ENCODE measurements around the gene SERTAD1.
A peak's percentile ranks its signal among the peaks of the same experiment; 100 is the strongest.
"Not testable (repeated sequence)": the region's sequence is repeated elsewhere in the genome, so short reads cannot be mapped to it uniquely, and the experiment has no call there.

The SERTAD1 gene

GRCh38 chr19:40421993-40422747, 3.6 kb downstream of the SERTAD1 start:
- no peak for DNase-seq (ENCODE audit: low read depth in 2 of 2)

DNA sequence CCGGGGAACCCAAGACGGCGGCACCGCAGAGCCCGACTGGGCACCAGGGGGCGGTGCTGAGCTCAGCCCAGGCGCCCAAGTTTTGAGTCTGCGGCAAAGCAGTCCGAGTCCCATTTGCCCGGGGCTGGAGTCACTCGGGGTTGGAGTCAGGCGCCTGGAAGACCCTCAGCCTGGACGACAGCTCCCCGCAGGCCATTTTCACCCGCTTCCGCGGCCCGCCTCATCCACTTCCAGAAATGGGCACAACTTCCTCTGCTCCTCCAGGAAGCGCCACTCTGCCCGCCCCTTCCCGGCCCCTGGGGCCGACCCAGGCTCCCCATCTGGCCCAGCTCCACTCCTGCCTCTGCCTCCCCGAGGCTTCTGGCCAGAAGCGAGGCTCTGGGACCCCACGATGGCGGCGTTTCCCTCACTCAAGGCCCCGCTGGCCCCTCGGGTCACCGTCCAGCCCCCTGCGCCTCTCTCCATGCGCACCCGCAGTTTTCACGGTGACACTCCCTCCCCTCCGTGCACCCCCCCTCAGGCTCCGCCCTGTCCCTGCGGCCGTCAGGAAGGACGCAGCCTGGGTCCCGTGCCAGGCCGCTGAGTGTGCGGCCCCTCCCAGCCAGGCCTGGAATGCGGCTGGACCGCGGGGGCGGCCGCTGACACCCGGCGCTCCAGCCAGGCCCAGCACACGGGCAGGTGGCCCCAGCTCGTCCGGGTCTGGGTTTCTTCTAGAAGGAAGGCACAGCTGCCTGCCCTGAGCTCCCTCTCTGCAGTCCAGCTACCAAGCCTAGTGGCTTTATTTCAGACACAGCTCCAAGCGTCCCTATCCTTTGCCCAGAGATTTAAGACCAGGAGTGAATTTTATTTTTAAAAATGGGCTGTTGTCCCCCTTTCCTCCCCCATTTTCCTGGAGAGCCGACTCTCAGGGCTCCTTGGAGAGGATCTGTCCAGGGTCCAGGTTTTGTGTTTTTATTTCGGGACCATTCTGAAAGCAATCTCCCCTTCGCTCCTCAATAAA, 4.7 kb downstream of the SERTAD1 start:
- DNase-seq (ENCODE audit: low read depth in 2 of 2), result peak in 1 of 2 donors; percentile 52

DNA sequence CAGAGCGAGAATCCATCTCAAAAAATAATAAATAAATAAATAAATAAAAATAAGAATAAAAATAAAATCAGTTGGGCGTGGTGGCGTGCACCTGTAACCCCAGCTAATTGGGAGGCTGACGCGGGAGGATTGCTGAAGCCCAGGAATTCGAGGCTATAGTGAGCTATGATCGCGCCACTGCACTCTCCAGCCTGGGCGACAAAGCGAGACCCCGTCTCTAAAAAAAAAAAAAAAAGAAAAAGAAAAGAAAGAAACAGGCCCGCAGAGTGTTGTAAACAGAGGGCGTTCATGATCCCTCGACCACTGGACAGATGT, 5.4 kb downstream of the SERTAD1 start:
- DNase-seq (ENCODE audit: low read depth in 2 of 2), result no peak

- DNase-seq (ENCODE audit: low read depth in 2 of 2), result no peak
Observed at GRCh38 chr19:40419780-40420179, 6.0 kb downstream of the SERTAD1 start.

DNA sequence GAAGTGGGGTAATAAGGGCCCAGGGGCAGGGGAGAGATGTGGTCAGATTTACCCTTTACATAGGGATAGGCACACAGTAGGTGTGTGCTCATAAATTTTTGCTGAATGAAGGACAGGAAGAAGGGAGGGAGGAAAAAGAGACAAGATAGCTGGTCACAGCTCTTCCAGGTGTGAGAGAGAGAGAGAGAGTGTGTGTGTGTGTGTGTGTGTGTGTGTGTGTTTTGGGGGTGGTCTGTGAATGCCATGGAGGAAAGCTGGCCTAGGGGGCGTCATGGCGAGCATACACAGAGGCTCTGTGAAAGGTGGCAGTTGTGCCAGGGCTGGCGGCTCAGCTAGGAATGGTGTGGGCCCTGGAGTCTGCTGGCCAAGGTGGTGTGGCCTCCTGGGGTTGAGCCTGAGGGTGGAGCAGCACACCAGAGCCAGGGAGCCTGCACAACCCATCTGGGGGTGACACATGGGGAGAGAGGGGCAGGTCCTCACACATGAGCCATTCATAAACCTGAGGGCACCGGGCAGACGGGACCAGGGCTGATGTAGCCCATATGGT, 6.7 kb downstream of the SERTAD1 start:
- no peak for DNase-seq (ENCODE audit: low read depth in 2 of 2)

GRCh38 chr19:40418040-40418439, 7.8 kb downstream of the SERTAD1 start:
- no peak for DNase-seq (ENCODE audit: low read depth in 2 of 2)

GRCh38 chr19:40417643-40417981, 8.2 kb downstream of the SERTAD1 start:
- DNase-seq (ENCODE audit: low read depth in 2 of 2), result no peak

GRCh38 chr19:40416918-40417642, 8.7 kb downstream of the SERTAD1 start:
- DNase-seq (ENCODE audit: low read depth in 2 of 2), result no peak

DNA sequence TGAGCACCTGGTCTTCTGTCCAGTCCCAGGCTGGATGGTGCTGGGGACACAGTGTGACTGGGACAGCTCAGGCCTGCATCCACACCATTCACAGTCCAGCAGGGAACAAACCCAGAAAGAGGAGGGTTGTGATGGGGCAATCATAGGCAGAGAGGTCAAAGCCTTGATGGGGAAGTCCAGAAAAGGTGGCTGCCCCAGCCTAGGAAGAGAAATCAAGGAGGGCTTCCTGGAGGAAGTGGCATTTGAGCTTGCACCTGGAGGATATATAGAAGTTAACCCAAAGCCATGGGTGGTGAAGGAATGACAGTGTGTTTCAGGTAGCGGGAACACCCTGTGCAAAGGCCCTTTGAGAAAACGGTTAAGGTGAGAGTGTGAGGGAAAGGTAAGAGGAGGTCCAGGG, 10.0 kb downstream of the SERTAD1 start:
- DNase-seq (ENCODE audit: low read depth in 2 of 2), result no peak

GRCh38 chr19:40414542-40415535, 11.0 kb downstream of the SERTAD1 start:
- no peak for DNase-seq (ENCODE audit: low read depth in 2 of 2)

GRCh38 chr19:40413291-40413845, 12.4 kb downstream of the SERTAD1 start, which contains the start of gene PRX:
TSS of gene PRX (minus strand) at chr19:40413378. CDS start at chr19:40407932, 5,446 bp downstream.
- no peak for DNase-seq (ENCODE audit: low read depth in 2 of 2)

DNA sequence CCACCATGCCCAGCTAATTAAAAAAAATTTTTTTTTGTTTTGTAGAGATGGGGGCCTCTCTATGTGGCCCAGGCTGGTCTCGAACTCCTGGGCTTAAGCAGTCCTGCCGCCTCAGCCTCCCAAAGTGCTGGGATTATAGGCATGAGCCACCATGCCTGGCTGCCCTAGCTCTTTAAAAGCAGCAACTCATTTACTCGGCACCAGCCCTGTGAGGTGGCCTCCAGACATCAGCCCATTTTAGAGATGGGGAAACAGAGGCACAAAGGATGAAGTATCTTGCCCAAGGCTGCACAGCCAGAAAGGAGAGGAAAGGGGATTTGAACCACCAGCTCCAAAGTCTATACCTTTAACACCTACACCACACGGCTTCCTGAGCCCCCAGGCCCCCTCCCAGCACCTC, 12.9 kb downstream of the SERTAD1 start:
- DNase-seq (ENCODE audit: low read depth in 2 of 2), result no peak

DNA sequence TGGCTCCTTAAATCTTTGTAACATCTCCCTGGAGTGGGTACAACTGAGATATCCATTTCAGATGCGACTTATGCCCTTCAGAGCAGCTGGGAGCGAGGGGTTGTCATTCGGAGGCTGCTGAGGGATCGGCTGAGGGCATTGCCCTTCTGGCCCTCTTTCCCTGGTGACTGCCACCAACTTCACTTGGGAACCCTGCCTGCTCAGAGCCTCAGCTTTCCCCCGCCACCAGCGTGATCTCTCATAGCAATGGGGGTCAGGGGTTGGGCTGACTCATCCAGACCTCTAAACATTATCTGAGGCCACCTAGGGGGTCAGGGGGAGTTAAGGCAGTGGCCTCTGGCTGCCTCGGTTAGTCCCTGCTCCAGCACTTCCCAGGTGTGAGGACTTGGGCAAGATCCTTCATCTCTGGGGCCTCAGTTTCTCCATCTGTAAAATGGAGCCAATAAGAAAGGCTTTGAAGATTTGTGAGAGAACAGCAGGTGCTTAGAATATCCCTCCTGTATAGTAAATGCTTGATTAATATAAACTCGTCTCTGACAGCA, 13.8 kb downstream of the SERTAD1 start:
- DNase-seq (ENCODE audit: low read depth in 2 of 2), result no peak

GRCh38 chr19:40411125-40411842, 14.5 kb downstream of the SERTAD1 start:
- DNase-seq (ENCODE audit: low read depth in 2 of 2), result no peak

DNA sequence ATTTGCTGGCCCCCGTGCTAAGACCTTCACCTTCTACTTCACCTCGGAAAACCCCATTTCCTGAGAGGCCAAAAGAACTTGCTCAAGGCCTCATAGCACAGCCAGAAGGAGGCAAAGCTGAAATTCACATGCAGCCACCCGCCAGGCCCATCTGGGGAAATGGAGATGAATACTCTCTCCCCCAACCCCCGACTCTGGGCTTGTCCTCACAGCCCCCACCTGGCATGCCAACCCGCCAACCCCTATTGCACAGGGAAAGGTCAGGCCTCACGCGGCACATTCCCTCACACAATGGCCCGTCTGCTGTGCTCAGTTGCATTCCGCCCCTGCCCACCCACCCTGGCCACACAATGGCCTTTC, 15.8 kb downstream of the SERTAD1 start:
- no peak for DNase-seq (ENCODE audit: low read depth in 2 of 2)

DNA sequence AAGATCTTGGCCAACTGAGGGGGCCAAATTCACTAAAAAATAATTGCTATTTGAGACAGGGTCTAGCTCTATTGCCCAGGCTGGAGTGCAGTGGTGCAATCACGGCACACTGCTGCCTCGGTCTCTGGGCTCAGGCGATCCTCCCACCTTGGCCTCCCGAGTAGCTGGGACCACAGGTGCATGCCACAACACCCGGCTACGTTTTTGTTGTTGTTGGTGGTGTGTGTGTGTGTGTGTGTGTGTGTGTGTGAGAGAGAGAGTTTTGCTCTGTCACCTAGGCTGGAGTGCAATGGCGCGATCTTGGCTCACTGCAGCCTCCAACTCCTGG, 17.2 kb downstream of the SERTAD1 start:
- DNase-seq (ENCODE audit: low read depth in 2 of 2), result not testable (repeated sequence)

GRCh38 chr19:40407714-40408597, 17.8 kb downstream of the SERTAD1 start:
- no peak for DNase-seq (ENCODE audit: low read depth in 2 of 2)

- peak; percentile 37 to 59 for DNase-seq (ENCODE audit: low read depth in 2 of 2)
Observed at GRCh38 chr19:40403262-40403984, 22.4 kb downstream of the SERTAD1 start.
